K562 (cell line): ENCODE measurements around the gene POMP. TPM values are rescaled to one million over a fixed set of nuclear protein-coding genes. Genes with fewer than 3 reads are reported as not detected.

Source experiments
- ATAC-seq: fragments of 200-7000 bp; cut with Tn5 transposase; 3 replicates; pipeline ENCODE4 v1.9.1; 2020; ENCODE audit warnings: moderate library complexity
- BruUV-seq: library from RNA; stranded (reverse); fragments of 400-500 nt; replicated peaks from 2 replicates; lab custom pipeline; 2021; lab: Mats Ljungman, UMichigan
- CTCF ChIA-PET: fragments of 300-600 bp; formaldehyde crosslinking; extraction: SDS; loops from one replicate; lab custom pipeline; 2021; ENCODE audit warnings: low intra/inter-chr PET ratio; lab: Yijun Ruan, JAX
- POLR2A ChIA-PET: fragments of 300-600, 350-650 bp; sonication (Branson Sonifier 250); formaldehyde crosslinking; extraction: SDS; loops from one replicate; lab custom pipeline; 2021; ENCODE audit warnings: antibody characterized with exemption, inconsistent platforms; lab: Yijun Ruan, JAX
- DNase-seq, 4 experiments: peaks; one replicate each; pipeline versions ENCODE4 v3.0.0 to v3.0.0-alpha.2; 2011 to 2018; ENCODE audit warnings: low spot score in 3 of 4, mixed read lengths in 3 of 4; ENCODE audit errors: extremely low read depth in 1 of 4
- FAIRE-seq: peaks from 2 replicates; lab custom pipeline; 2011; peaks lifted over from hg19 to GRCh38; lab: Jason Lieb, UNC
- H2AFZ ChIP-seq: 2 replicates; pipeline ENCODE4 v1.6.0; 2011; ENCODE audit warnings: low read depth, low read length, control low read depth, inconsistent platforms
- H3K27ac ChIP-seq: fragments of 200-600 bp; 3 replicates; pipeline ENCODE4 v1.8.0; 2011; ENCODE audit warnings: low read depth, mild to moderate bottlenecking, control low read depth, inconsistent platforms, low read length, moderate library complexity, mixed read lengths; ENCODE audit errors: extremely low read depth
- H3K27me3 ChIP-seq, 2 experiments: fragments of 300-600 bp in 1 of 2; 2 replicates in 1 of 2; 3 replicates in 1 of 2; pipeline versions ENCODE4 v1.6.0 to v1.8.0; 2011; ENCODE audit warnings: inconsistent platforms in 2 of 2, low read length in 2 of 2, mild to moderate bottlenecking in 1 of 2, mixed read lengths in 1 of 2, moderate library complexity in 1 of 2; ENCODE audit not compliant: control insufficient read depth in 2 of 2, insufficient read depth in 2 of 2
- H3K36me3 ChIP-seq: fragments of 300-600 bp; 3 replicates; pipeline ENCODE4 v1.8.0; 2011; ENCODE audit warnings: mild to moderate bottlenecking, low read length, inconsistent platforms; ENCODE audit not compliant: control insufficient read depth, insufficient read depth
- H3K4me1 ChIP-seq, 2 experiments: fragments of 200-600 bp in 1 of 2; replicated peaks in 1 of 2; 2 replicates in 1 of 2; 3 replicates in 1 of 2; pipeline versions ENCODE4 v1.5.1 to v1.8.0; 2011; ENCODE audit warnings: inconsistent platforms in 2 of 2, low read length in 2 of 2, mild to moderate bottlenecking in 1 of 2, mixed read lengths in 1 of 2, moderate library complexity in 1 of 2; ENCODE audit not compliant: control insufficient read depth in 2 of 2, insufficient read depth in 2 of 2
- H3K4me2 ChIP-seq: 2 replicates; pipeline ENCODE4 v1.6.1; 2011; ENCODE audit warnings: low read length, control low read depth, inconsistent platforms, mixed read lengths; ENCODE audit not compliant: insufficient read depth
- H3K4me3 ChIP-seq: fragments of 200-600 bp; sonication (generic), shearing (Covaris generic); 2 replicates; pipeline ENCODE4 v1.5.1; 2016; ENCODE audit warnings: control low read depth, inconsistent platforms
- H3K79me2 ChIP-seq: fragments of 200-600 bp; 3 replicates; pipeline ENCODE4 v1.8.0; 2011; ENCODE audit warnings: low read length, inconsistent platforms; ENCODE audit not compliant: control insufficient read depth, insufficient read depth
- H3K9ac ChIP-seq, 2 experiments: 2 replicates each; pipeline versions ENCODE4 v1.6.0 to v1.6.1; 2011; ENCODE audit warnings: low read depth in 2 of 2, low read length in 2 of 2, control low read depth in 1 of 2, inconsistent platforms in 1 of 2, mild to moderate bottlenecking in 1 of 2, mixed read lengths in 1 of 2; ENCODE audit not compliant: insufficient read depth in 1 of 2
- H3K9me1 ChIP-seq: one replicate; pipeline ENCODE4 v1.6.0; 2011; ENCODE audit warnings: inconsistent platforms, mild to moderate bottlenecking, low read length, moderate library complexity; ENCODE audit not compliant: control insufficient read depth, insufficient read depth
- H3K9me3 ChIP-seq: replicated peaks from 2 replicates; pipeline ENCODE4 v1.5.1; 2011; ENCODE audit warnings: low read depth, low read length, inconsistent platforms; ENCODE audit not compliant: control insufficient read depth, insufficient read depth
- H4K20me1 ChIP-seq: replicated peaks from 2 replicates; pipeline ENCODE4 v1.6.1; 2011; ENCODE audit warnings: low read length, inconsistent platforms, mixed read lengths; ENCODE audit not compliant: control insufficient read depth, insufficient read depth
- ARID2 ChIP-seq: fragments of 450-650 bp; IDR thresholded peaks from 2 replicates; pipeline ENCODE4 v1.6.1; 2017; ENCODE audit warnings: antibody characterized with exemption, mild to moderate bottlenecking
- BHLHE40 ChIP-seq: IDR thresholded peaks from 2 replicates; pipeline ENCODE4 v1.6.1; 2011; ENCODE audit warnings: low read length, improper control_type of control experiment
- BRF2 ChIP-seq: IDR thresholded peaks from 3 replicates; pipeline ENCODE4 v1.6.1; 2011; ENCODE audit warnings: borderline replicate concordance, mild to moderate bottlenecking; ENCODE audit not compliant: insufficient read length, insufficient read depth
- CREBBP ChIP-seq: IDR thresholded peaks from one replicate; pipeline ENCODE4 v1.6.1; 2012; ENCODE audit warnings: low read depth, mild to moderate bottlenecking, control low read depth, inconsistent platforms, low read length
- CSDE1 ChIP-seq, 2 experiments: fragments of 450-650 bp; IDR thresholded peaks; 2 replicates each; pipeline ENCODE4 v1.6.1; 2016; ENCODE audit warnings: mild to moderate bottlenecking in 1 of 2
- GTF2E2 ChIP-seq: fragments of 200-800 bp; sonication (Bioruptor generic); IDR thresholded peaks from 2 replicates; pipeline ENCODE4 v1.6.1; 2016; ENCODE audit warnings: missing genetic modification characterization, missing compliant biosample characterization
- HDAC6 ChIP-seq: IDR thresholded peaks from 2 replicates; pipeline ENCODE4 v1.6.1; 2012; ENCODE audit warnings: low read depth, mild to moderate bottlenecking, control low read depth, inconsistent platforms, low read length, moderate library complexity
- KLF13 ChIP-seq: fragments of 450-650 bp; IDR thresholded peaks from 2 replicates; pipeline ENCODE4 v1.6.1; 2016; ENCODE audit warnings: missing genetic modification characterization, low read depth, mild to moderate bottlenecking, missing compliant biosample characterization, moderate library complexity, borderline replicate concordance
- MAFG ChIP-seq: fragments of 450-650 bp; conservative IDR thresholded peaks from 2 replicates; pipeline ENCODE4 v1.6.1; 2016; ENCODE audit warnings: missing genetic modification characterization, missing compliant biosample characterization
- MEF2D ChIP-seq: conservative IDR thresholded peaks from 2 replicates; pipeline ENCODE4 v1.6.1; 2016; ENCODE audit warnings: low read depth, missing genetic modification characterization, missing compliant biosample characterization
- NFRKB ChIP-seq: fragments of 450-650 bp; IDR thresholded peaks from 2 replicates; pipeline ENCODE4 v1.6.1; 2016; ENCODE audit warnings: low read depth
- NRF1 ChIP-seq, 2 experiments: fragments of 450-650 bp; IDR thresholded peaks in 1 of 2; conservative IDR thresholded peaks in 1 of 2; 2 replicates each; pipeline ENCODE4 v1.6.1; 2014; ENCODE audit warnings: mild to moderate bottlenecking in 2 of 2
- SIN3A ChIP-seq, 2 experiments: fragments of 150-350 bp in 1 of 2; IDR thresholded peaks; 2 replicates each; pipeline ENCODE4 v1.6.1; 2011 to 2016; ENCODE audit warnings: borderline replicate concordance in 2 of 2, low read depth in 2 of 2, low read length in 2 of 2, mild to moderate bottlenecking in 2 of 2, moderate library complexity in 2 of 2; ENCODE audit not compliant: control insufficient read depth in 1 of 2
- SNIP1 ChIP-seq: fragments of 450-650 bp; IDR thresholded peaks from 2 replicates; pipeline ENCODE4 v1.7.1; 2017; ENCODE audit warnings: low read depth, mild to moderate bottlenecking
- SRSF1 ChIP-seq: fragments of 200-400 bp; formaldehyde crosslinking; IDR thresholded peaks from 2 replicates; pipeline ENCODE4 v1.6.1; 2017; ENCODE audit warnings: mild to moderate bottlenecking, low read depth, low read length, moderate library complexity
- TCF7 ChIP-seq: sonication (generic); IDR thresholded peaks from 2 replicates; pipeline ENCODE4 v1.6.1; 2016; ENCODE audit warnings: antibody characterized with exemption, borderline replicate concordance
- ZKSCAN3 ChIP-seq: fragments of 250-450 bp; sonication (Bioruptor Pico); IDR thresholded peaks from 2 replicates; pipeline ENCODE4 v1.4.0; 2020
- ZNF3 ChIP-seq: fragments of 250-450 bp; sonication (Bioruptor Pico); IDR thresholded peaks from 2 replicates; pipeline ENCODE4 v1.5.0; 2021; ENCODE audit warnings: mild to moderate bottlenecking, moderate library complexity
- WGBS: fragments of 100-300 bp; shearing (Covaris generic); methylation state at CpG from one replicate; pipeline ENCODE4 v1.1.6; 2016; ENCODE audit warnings: low coverage, mixed read lengths; ENCODE audit not compliant: insufficient coverage; ENCODE audit errors: missing lambda C conversion rate; 5-methylcytosine and 5-hydroxymethylcytosine counted together
- in situ Hi-C: fragments of 300-500 bp; cut with MboI; formaldehyde crosslinking; loops from 4 replicates; pipeline ENCODE4 v1.15.0; 2018; ENCODE audit warnings: inconsistent platforms, mixed read lengths
- intact Hi-C: fragments of 100-400 bp; cut with micrococcal nuclease; formaldehyde crosslinking; loops from 2 replicates; pipeline ENCODE4 v1.14.2; 2022
- polyA plus RNA-seq, 8 experiments: library from polyadenylated mRNA; depleted of rRNA in 4 of 8; stranded (reverse) in 5 of 8; unstranded in 3 of 8; fragments of >200 nt; fragmentation: Nextera tagmentation in 2 of 8; fragmentation: Illumina TruSeq in 1 of 8; extraction: Ambion mirVana in 2 of 8; extraction: Trizol in 1 of 8; gene quantifications; 2 replicates each; pipeline versions ENCODE4 v1.2.1 to v1.2.3, GENCODE V29; 2011 to 2014; ENCODE audit warnings: inconsistent platforms in 1 of 8, missing spikeins in 1 of 8
- total RNA-seq, 7 experiments: library from RNA; depleted of rRNA in 6 of 7; stranded (reverse); fragments of >200 nt in 6 of 7; fragmentation: Illumina TruSeq in 2 of 7; extraction: Trizol in 2 of 7; gene quantifications; 2 replicates each; pipeline versions ENCODE4 v1.2.1 to v1.2.3, GENCODE V29; 2011 to 2021; ENCODE audit warnings: low replicate concordance in 1 of 7
- TF ChIP-seq, protein P1 (sequence below): sonication (generic); IDR thresholded peaks from 2 replicates; pipeline ENCODE4 v1.6.1; 2016

The POMP gene
- total and polyA plus RNA-seq, 9 of the 15 experiments (the other 6 are each of a cell fraction or from before 2014, with no cell fraction given), result 69.2 to 647 (median 118) TPM

- no TSS peak for BruUV-seq
- in situ Hi-C loops (no loop called here), intact Hi-C loops (no loop called here)
These were observed 4.7 kb upstream of the POMP start for GRCh38 chr13:28654276-28654675.

More at GRCh38 chr13:28654276-28654675, 4.7 kb upstream of the POMP start:
- Histone ChIP-seq H3K27me3 (no peaks in the 10 kb centered on the region), H3K79me2 (peaks cover 27% of the 10 kb centered on the region), H3K4me2 (no peak overlapping the region), H3K9me1 (no peaks in the 10 kb centered on the region), H3K9me3 (no peaks in the 10 kb centered on the region), H3K4me3 (no peak overlapping the region), H3K27ac (no peak overlapping the region), H3K4me1 (peaks cover 0 to 8% of the 10 kb centered on the region in 2 experiments; a peak in 3 of 5 replicates), H3K9ac (no peak overlapping the region), H4K20me1 (no peaks in the 10 kb centered on the region), H3K36me3 (no peaks in the 10 kb centered on the region)
- ATAC-seq (no peak), FAIRE-seq (no peak), DNase-seq (no peak)
- POLR2A ChIA-PET, result no interaction called here
- 83% methylated on average over 1 of the region's 1 CpG for WGBS
- no peak for TF ChIP-seq CREBBP
- no peak for TF ChIP-seq BHLHE40
- TF ChIP-seq BRF2, result no peak
- no peak for TF ChIP-seq SIN3A (IDR thresholded peaks at IDR 0.05; ENCODE audit: borderline replicate concordance in 2 of 2, control insufficient read depth in 1 of 2, low read depth in 2 of 2, low read length in 2 of 2)
- TF ChIP-seq, protein P1, sequence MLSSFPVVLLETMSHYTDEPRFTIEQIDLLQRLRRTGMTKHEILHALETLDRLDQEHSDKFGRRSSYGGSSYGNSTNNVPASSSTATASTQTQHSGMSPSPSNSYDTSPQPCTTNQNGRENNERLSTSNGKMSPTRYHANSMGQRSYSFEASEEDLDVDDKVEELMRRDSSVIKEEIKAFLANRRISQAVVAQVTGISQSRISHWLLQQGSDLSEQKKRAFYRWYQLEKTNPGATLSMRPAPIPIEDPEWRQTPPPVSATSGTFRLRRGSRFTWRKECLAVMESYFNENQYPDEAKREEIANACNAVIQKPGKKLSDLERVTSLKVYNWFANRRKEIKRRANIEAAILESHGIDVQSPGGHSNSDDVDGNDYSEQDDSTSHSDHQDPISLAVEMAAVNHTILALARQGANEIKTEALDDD, result no peak
- no peak for TF ChIP-seq GTF2E2
- TF ChIP-seq ARID2, result no peak
- TF ChIP-seq MEF2D (tag), result no peak
- TF ChIP-seq SRSF1, result no peak
- no peak for TF ChIP-seq CSDE1 (IDR thresholded peaks at IDR 0.05)
- no peak for TF ChIP-seq SNIP1
- TF ChIP-seq NRF1 (conservative IDR thresholded peaks at IDR 0.05 in 1 of 2, IDR thresholded peaks at IDR 0.05 in 1 of 2), result no peak
- TF ChIP-seq ZNF3 (CRISPR knock-in tag), result no peak
- no peak for TF ChIP-seq KLF13 (tag)
- no peak for TF ChIP-seq HDAC6
- TF ChIP-seq MAFG, result no peak
- TF ChIP-seq NFRKB, result no peak
- TF ChIP-seq TCF7, result no peak
- TF ChIP-seq ZKSCAN3 (CRISPR knock-in tag), result no peak
- TF ChIP-seq, all 486 proteins: peak for 0
- H2AFZ ChIP-seq, result no peak overlapping the region
- CTCF ChIA-PET, result no interaction called here
